ENCODE data around the gene KREMEN1. TPM values are rescaled to one million over a fixed set of nuclear protein-coding genes. Genes with fewer than 3 reads are reported as not detected.
A peak's percentile ranks its signal among the peaks of the same experiment; 100 is the strongest.

Gene KREMEN1
- total RNA-seq, 1 experiment from 2014 or later, result 2.7 TPM

DNA sequence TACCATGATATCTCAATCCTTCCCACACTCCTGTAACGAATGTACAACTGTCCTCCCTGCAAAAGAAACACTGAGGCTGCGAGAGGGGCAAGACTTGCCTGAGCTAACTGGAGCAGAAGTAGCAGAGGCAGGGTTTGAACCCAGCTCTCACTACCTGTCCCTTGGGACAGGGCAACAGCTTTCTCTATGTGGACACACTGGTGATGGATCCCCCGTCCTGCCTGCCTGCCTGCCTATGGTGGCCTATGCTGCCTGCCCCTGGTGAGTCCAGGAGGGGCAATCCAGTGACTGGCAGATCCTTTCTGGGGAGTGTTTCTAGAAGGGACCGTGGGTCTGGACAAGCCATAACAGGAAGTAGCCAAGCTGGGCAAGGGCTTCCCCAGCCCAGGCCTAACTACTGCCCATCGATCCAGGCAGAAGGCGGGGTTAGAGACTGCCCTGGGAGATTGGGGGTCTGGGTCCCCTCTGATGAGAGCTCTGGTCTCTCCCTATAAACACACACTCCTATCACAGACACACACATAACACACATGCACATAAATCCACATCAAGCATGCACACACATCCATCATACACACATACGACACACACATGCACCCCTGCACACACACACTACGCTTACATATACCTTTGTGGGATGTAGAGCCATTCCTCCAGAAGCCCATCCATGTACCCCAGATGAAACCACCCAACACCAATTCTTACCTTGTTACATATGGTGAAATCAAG, 131.8 kb downstream of the KREMEN1 start:
- ATAC-seq, result no peak
- TF ChIP-seq EZH2 (IDR thresholded peaks at IDR 0.05; ENCODE audit: low read length, unreplicated experiment), result no peak
- TF ChIP-seq, protein P1, sequence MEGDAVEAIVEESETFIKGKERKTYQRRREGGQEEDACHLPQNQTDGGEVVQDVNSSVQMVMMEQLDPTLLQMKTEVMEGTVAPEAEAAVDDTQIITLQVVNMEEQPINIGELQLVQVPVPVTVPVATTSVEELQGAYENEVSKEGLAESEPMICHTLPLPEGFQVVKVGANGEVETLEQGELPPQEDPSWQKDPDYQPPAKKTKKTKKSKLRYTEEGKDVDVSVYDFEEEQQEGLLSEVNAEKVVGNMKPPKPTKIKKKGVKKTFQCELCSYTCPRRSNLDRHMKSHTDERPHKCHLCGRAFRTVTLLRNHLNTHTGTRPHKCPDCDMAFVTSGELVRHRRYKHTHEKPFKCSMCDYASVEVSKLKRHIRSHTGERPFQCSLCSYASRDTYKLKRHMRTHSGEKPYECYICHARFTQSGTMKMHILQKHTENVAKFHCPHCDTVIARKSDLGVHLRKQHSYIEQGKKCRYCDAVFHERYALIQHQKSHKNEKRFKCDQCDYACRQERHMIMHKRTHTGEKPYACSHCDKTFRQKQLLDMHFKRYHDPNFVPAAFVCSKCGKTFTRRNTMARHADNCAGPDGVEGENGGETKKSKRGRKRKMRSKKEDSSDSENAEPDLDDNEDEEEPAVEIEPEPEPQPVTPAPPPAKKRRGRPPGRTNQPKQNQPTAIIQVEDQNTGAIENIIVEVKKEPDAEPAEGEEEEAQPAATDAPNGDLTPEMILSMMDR (conservative IDR thresholded peaks at IDR 0.05; ENCODE audit: low read depth, low read length), result no peak
- no peak for TF ChIP-seq EZH2phosphoT487 (IDR thresholded peaks at IDR 0.05; ENCODE audit: borderline replicate concordance, low read length)
- Histone ChIP-seq H3K9me3 (ENCODE audit: low read length) (no peaks in the 10 kb centered on the region), H2AFZ (ENCODE audit: low read length) (no peak overlapping the region), H3K27ac (ENCODE audit: low read length) (no peak overlapping the region), H3K4me3 (ENCODE audit: low read length) (no peak overlapping the region), H3K9me2 (replicated peaks; ENCODE audit: low read length) (no peaks in the 10 kb centered on the region), H3K79me2 (ENCODE audit: low read length) (no peaks in the 10 kb centered on the region), H3K4me2 (ENCODE audit: low read length) (no peak overlapping the region), H3K36me3 (ENCODE audit: low read depth, low read length) (no peaks in the 10 kb centered on the region), H3K27me3 (ENCODE audit: low read length) (no peaks in the 10 kb centered on the region), H3F3A (ENCODE audit: low read length, unreplicated experiment) (no peaks in the 10 kb centered on the region), H3K9ac (ENCODE audit: low read length) (no peak overlapping the region), H4K20me1 (ENCODE audit: low read length) (no peaks in the 10 kb centered on the region), H3K4me1 (ENCODE audit: insufficient read depth, low read length) (no peaks in the 10 kb centered on the region)
- no peak for DNase-seq
- intact Hi-C loops (cut with micrococcal nuclease), result no loop called here
- no TSS peak for BruUV-seq (replicated peaks)
- ChIA-PET POLR2A (ENCODE audit: unreplicated experiment) (no interaction called here), CTCF (no interaction called here)

DNA sequence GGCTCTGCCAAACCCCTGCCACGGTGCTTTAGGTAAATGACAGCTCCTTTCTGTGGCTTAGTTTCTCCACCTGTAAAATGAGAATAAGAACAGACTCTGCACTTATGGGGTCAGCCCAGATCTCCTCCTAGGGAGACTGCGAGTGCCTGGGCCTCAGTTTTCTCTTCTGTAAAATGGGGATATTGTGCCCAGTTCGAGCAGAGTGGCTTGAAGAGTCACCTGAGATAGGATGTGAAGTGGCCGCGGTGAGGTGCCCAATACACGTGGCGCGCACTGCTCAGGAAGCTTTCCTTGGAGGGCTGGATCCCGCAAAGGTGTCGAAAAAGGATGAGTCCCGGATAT, 132.4 kb downstream of the KREMEN1 start:
- TF ChIP-seq EZH2 (IDR thresholded peaks at IDR 0.05; ENCODE audit: low read length, unreplicated experiment) (no peak), EZH2phosphoT487 (IDR thresholded peaks at IDR 0.05; ENCODE audit: borderline replicate concordance, low read length) (no peak)
- TF ChIP-seq, protein P1 (conservative IDR thresholded peaks at IDR 0.05; ENCODE audit: low read depth, low read length), result no peak
- Histone ChIP-seq H3K4me1 (ENCODE audit: insufficient read depth, low read length) (no peaks in the 10 kb centered on the region), H3K79me2 (ENCODE audit: low read length) (no peaks in the 10 kb centered on the region), H4K20me1 (ENCODE audit: low read length) (no peaks in the 10 kb centered on the region), H3K9ac (ENCODE audit: low read length) (no peak overlapping the region), H3K4me3 (ENCODE audit: low read length) (peak overlapping the region; percentile 50), H3K27me3 (ENCODE audit: low read length) (no peaks in the 10 kb centered on the region), H3K9me2 (replicated peaks; ENCODE audit: low read length) (no peaks in the 10 kb centered on the region), H3K9me3 (ENCODE audit: low read length) (no peaks in the 10 kb centered on the region), H3F3A (ENCODE audit: low read length, unreplicated experiment) (no peaks in the 10 kb centered on the region), H3K4me2 (ENCODE audit: low read length) (peak overlapping the region; percentile 62; the same call in 1 of the 2 replicates), H2AFZ (ENCODE audit: low read length) (peak overlapping the region; percentile 63; the same call in 1 of the 2 replicates), H3K27ac (ENCODE audit: low read length) (no peak overlapping the region), H3K36me3 (ENCODE audit: low read depth, low read length) (no peaks in the 10 kb centered on the region)
- BruUV-seq (replicated peaks), result no TSS peak
- no peak for DNase-seq
- intact Hi-C loops (cut with micrococcal nuclease), result no loop called here
- ATAC-seq, result no peak
- ChIA-PET CTCF (no interaction called here), POLR2A (ENCODE audit: unreplicated experiment) (no interaction called here)

DNA sequence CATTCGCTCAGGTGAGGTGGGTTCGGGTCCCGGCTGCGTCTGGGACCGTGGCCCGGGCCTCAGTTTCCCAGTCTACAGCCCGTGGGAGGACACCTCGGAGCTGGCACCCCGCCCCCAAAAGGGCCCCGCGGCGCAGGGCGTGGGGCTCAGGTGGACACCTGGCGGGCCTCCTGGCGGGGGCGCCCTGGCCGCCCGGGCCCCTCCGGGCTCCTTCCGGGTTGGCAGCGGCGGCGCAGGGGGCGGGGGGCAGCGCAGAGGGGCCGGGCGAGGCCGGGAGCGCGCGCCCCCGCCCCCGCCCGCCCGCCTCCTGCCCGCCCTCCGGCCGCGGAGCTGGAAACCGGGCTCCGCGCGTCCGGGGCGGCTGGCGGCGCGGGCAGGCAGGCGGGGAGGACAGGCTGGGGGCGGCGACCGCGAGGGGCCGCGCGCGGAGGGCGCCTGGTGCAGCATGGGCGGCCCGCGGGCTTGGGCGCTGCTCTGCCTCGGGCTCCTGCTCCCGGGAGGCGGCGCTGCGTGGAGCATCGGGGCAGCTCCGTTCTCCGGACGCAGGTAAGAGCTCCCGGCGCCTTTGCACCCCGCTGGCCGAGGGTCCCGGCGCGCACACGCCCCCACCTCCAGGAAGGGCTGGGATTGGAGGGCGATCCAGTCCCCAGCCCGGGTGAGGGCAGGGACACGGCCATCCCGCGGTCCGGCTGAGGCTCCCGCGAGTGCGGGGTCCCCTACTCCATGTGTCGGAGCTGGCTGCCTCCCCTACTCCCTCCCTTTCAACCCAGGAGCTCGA, 132.9 kb downstream of the KREMEN1 start, which contains the start of gene EMID1:
TSS of gene EMID1 (plus strand) at position 303 of the 778 bp plus-strand sequence. CDS start at position 446, 143 bp downstream.
- Histone ChIP-seq H3K9me2 (replicated peaks; ENCODE audit: low read length) (no peaks in the 10 kb centered on the region), H3K27me3 (ENCODE audit: low read length) (no peaks in the 10 kb centered on the region), H3K9ac (ENCODE audit: low read length) (no peak within 1 kb of the TSS), H3K79me2 (ENCODE audit: low read length) (no peaks in the 10 kb centered on the region), H3K27ac (ENCODE audit: low read length) (no peak within 1 kb of the TSS), H3K9me3 (ENCODE audit: low read length) (no peaks in the 10 kb centered on the region), H3K4me1 (ENCODE audit: insufficient read depth, low read length) (no peaks in the 10 kb centered on the region), H3K4me3 (ENCODE audit: low read length) (peak within 1 kb of the TSS; percentile 62), H3K4me2 (ENCODE audit: low read length) (peak within 1 kb of the TSS; percentile 70), H3F3A (ENCODE audit: low read length, unreplicated experiment) (no peaks in the 10 kb centered on the region), H3K36me3 (ENCODE audit: low read depth, low read length) (no peaks in the 10 kb centered on the region), H2AFZ (ENCODE audit: low read length) (peak within 1 kb of the TSS; percentile 63; the same call in 1 of the 2 replicates), H4K20me1 (ENCODE audit: low read length) (no peaks in the 10 kb centered on the region)
- DNase-seq, result peak; percentile 12
- ATAC-seq, result peak; percentile 59
- intact Hi-C loops (cut with micrococcal nuclease), result no loop called here
- TF ChIP-seq EZH2 (IDR thresholded peaks at IDR 0.05; ENCODE audit: low read length, unreplicated experiment) (no peak), EZH2phosphoT487 (IDR thresholded peaks at IDR 0.05; ENCODE audit: borderline replicate concordance, low read length) (no peak)
- TF ChIP-seq, protein P1 (conservative IDR thresholded peaks at IDR 0.05; ENCODE audit: low read depth, low read length), result no peak
- ChIA-PET POLR2A (ENCODE audit: unreplicated experiment) (no interaction called here), CTCF (interaction anchor here (0.6 kb wide), 1 partner anchor 39 kb away, joined by 3 read pairs; no protein-coding TSS in a partner anchor)
- no TSS peak for BruUV-seq (replicated peaks)

Measured in PC-3 (cell line).